ENCODE measurements around the gene DDX3X. TPM values are rescaled to one million over a fixed set of nuclear protein-coding genes. Genes with fewer than 3 reads are reported as not detected.
A peak's percentile ranks its signal among the peaks of the same experiment; 100 is the strongest.

DDX3X gene
- total and polyA plus RNA-seq, 2 of the 4 experiments (the other 2 are of a cell fraction), result 64.8 to 229 TPM

DNA sequence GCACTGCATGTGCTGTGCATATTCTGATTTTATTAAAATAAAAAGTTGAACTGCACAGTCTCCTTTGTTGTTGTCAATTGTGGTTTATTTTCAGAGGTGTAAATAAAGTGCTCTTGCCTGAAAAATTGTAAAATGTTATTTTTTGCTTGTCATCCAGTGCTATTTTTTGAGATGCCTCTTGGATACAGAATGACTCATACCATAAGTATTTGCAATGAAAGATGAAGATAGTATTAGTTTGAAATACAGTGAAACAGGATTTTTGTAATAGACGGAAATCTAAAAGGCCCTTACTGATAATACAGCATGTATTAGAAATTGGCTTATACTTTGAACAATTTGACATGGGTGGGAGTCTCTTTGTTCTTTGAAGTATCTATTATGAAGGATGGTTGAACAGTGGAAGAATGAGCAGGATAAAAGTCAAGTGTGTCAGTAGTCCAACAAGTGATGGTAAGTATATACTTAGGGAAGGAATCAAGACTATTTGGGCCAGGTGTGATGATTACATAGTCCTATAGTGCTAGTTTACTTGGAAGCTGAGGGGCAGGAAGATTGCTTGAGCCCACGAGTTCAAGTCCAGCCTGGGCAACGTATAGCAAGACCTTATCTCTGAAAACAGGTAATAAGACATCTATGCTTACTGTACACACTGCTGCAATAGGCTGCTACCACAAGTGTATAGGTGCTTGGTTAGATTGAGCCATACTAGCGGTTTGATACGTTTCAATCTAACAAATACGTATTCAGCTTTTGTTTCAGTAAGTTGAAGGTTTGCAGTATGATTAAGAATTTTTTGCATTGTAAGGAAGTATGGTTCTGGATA, 16.4 kb downstream of the DDX3X start:
- no peak overlapping the region for H3K4me3 ChIP-seq (ENCODE audit: insufficient read depth, low read depth, low read length)
- peaks cover 4% of the 10 kb centered on the region for H3K9me1 ChIP-seq (ENCODE audit: insufficient read depth, low read length)
- no peak overlapping the region for H2AK9ac ChIP-seq (replicated peaks; ENCODE audit: low read depth, low read length, poor library complexity)
- H4K8ac ChIP-seq (ENCODE audit: low read depth in 2 of 2, low read length in 2 of 2), result no peak overlapping the region
- peak overlapping the region; percentile 1 for H2BK5ac ChIP-seq (ENCODE audit: low read depth, low read length, poor library complexity, severe bottlenecking)
- no peak overlapping the region for H3K4ac ChIP-seq (ENCODE audit: low read depth, low read length)
- TF ChIP-seq POLR2A (IDR thresholded peaks at IDR 0.05; ENCODE audit: low read depth, low read length) (peak; percentile 68; the same call in 1 of the 2 replicates), CEBPB (IDR thresholded peaks at IDR 0.05; ENCODE audit: low read depth, low read length) (no peak), BHLHE40 (IDR thresholded peaks at IDR 0.05; ENCODE audit: low read depth, low read length) (no peak), NFE2L2 (IDR thresholded peaks at IDR 0.05; ENCODE audit: low read depth, low read length) (peak; percentile 33; the same call in 1 of the 2 replicates), FOS (IDR thresholded peaks at IDR 0.05; ENCODE audit: low read depth, low read length) (peak; percentile 61; the same call in 1 of the 2 replicates)
- no peak overlapping the region for H3K18ac ChIP-seq (ENCODE audit: low read depth, low read length)
- H3K4me2 ChIP-seq (ENCODE audit: low read depth, low read length), result no peak overlapping the region
- no TSS peak for BruUV-seq (replicated peaks)
- H4K91ac ChIP-seq (ENCODE audit: insufficient read depth, low read depth, low read length), result no peak overlapping the region
- no peak overlapping the region for H2AFZ ChIP-seq (replicated peaks; ENCODE audit: low read length, poor library complexity)
- H3K9ac ChIP-seq (ENCODE audit: low read depth, low read length), result no peak overlapping the region
- intact Hi-C loops (cut with micrococcal nuclease) (loop anchor here (1.0 to 5.0 kb wide), 2 partner anchors 92 to 177 kb away; no protein-coding TSS in a partner anchor), dilution Hi-C loops (cut with HindIII; ENCODE audit: low sequenced_read_pairs, unreplicated experiment) (no loop called here), in situ Hi-C loops (cut with MboI; ENCODE audit: low sequenced_read_pairs) (no loop called here)
- ATAC-seq (ENCODE audit: low read depth), result 0 out of 2 replicates have a peak, but pooled peaks have one; percentile 8
- H3K36me3 ChIP-seq (ENCODE audit: control insufficient read depth, insufficient read depth, low read length), result peaks cover 38% of the 10 kb centered on the region
- DNase-seq, result peak; percentile 51
- no peak overlapping the region for H2BK20ac ChIP-seq (ENCODE audit: low read depth, low read length)
- ChIA-PET POLR2A (ENCODE audit: unreplicated experiment) (no interaction called here), CTCF (interaction anchor here (0.6 kb wide), 1 partner anchor 13 kb away, joined by 3 read pairs; no protein-coding TSS in a partner anchor)
- H3K56ac ChIP-seq (ENCODE audit: extremely low read depth, insufficient read depth, low read length), result no peak overlapping the region
- 0 out of 2 replicates have a peak overlapping the region, but pooled peaks have one; percentile 21 for H3K14ac ChIP-seq (replicated peaks; ENCODE audit: low read depth, low read length)
- H2AK5ac ChIP-seq (ENCODE audit: low read depth, low read length), result no peak overlapping the region
- no CpG with 5 or more reads among the region's 6 CpGs for WGBS, 2 experiments (ENCODE audit: extremely low coverage in 2 of 2, insufficient read length in 1 of 2)
- H3K4me1 ChIP-seq (ENCODE audit: control insufficient read depth, insufficient read depth, low read length), result peaks cover 2% of the 10 kb centered on the region; the same call in 1 of the 2 replicates
- no peaks in the 10 kb centered on the region for H3K27me3 ChIP-seq (ENCODE audit: control insufficient read depth, insufficient read depth, low read length)
- no peak overlapping the region for H4K5ac ChIP-seq (ENCODE audit: low read depth, low read length)
- no peak overlapping the region for H3K23ac ChIP-seq (ENCODE audit: low read depth, low read length)
- H2BK15ac ChIP-seq (ENCODE audit: low read depth, low read length), result no peak overlapping the region
- H3K27ac ChIP-seq (ENCODE audit: insufficient read depth, low read length), result no peak overlapping the region
- H3K9me3 ChIP-seq (ENCODE audit: control insufficient read depth, insufficient read depth, low read length), result no peaks in the 10 kb centered on the region
- no peak overlapping the region for H2BK120ac ChIP-seq (ENCODE audit: low read depth, low read length)
- peaks cover 7 to 22% of the 10 kb centered on the region in 2 experiments; a peak in 3 of 4 replicates for H3K79me1 ChIP-seq (ENCODE audit: low read depth in 1 of 2, low read length in 2 of 2)
- H4K20me1 ChIP-seq (ENCODE audit: insufficient read depth, low read length), result peaks cover 48% of the 10 kb centered on the region; the same call in 1 of the 2 replicates

All from IMR-90 (cell line).